Frontal cortex (tissue), 4 donors: ENCODE data around the gene GAPDH. TPM values are rescaled to one million over a fixed set of nuclear protein-coding genes. Genes with fewer than 3 reads are reported as not detected.
"Not testable (repeated sequence)": the region's sequence is repeated elsewhere in the genome, so short reads cannot be mapped to it uniquely, and the experiment has no call there.

Experiments
- DNase-seq, 2 donors: peaks; one replicate each; pipeline ENCODE4 v3.0.0; 2012; ENCODE audit warnings: low spot score in 2 of 2
- FAIRE-seq: peaks from 2 replicates; lab custom pipeline; 2012; peaks lifted over from hg19 to GRCh38; lab: Jason Lieb, UNC
- total RNA-seq: library from RNA; depleted of rRNA; stranded (reverse); fragments of >200 nt; gene quantifications from one replicate; pipeline ENCODE4 v1.2.3, GENCODE V29; 2014
- donor health status: control.
- donor health status: control.
- donor health status: control.

Gene GAPDH
- total RNA-seq, 1 donor from 2014 or later = 1,793 TPM

DNA sequence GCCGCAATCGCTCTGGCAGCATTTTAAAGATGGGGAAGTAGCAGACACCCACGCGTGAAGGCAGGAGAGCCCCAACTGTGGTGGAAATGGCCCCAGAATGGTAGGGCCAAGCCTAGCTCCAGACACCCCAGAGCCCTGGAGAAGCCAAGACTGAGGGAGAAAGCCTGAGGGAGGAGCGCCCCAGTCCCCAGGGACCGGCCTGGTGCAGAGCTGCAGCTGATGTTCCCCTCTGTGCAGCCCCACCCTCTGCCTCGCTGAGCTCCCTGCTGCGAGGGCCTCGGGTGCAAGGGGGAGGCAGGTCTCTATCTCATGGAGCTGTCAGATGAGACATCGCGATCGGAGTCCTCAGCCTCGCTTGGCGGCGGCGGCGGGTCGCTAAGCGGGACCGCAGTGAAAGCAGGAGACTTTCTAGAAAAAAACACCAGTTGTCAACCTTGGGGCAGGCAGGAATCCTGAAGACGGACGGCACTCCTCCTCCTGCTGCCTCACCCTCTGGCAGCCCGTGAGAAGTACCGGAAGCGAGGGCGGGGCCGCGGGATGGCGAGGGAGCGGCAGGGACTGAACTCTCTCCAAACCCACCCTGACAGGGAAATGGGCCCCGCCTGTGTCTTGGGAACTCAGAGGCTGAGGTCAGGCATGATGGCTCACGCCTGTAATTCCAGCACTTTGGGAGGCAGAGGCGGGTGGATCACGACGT, 6.0 kb downstream of the GAPDH start:
- DNase-seq = peak in 1 of 2 donors; percentile 65
- FAIRE-seq = no peak

DNA sequence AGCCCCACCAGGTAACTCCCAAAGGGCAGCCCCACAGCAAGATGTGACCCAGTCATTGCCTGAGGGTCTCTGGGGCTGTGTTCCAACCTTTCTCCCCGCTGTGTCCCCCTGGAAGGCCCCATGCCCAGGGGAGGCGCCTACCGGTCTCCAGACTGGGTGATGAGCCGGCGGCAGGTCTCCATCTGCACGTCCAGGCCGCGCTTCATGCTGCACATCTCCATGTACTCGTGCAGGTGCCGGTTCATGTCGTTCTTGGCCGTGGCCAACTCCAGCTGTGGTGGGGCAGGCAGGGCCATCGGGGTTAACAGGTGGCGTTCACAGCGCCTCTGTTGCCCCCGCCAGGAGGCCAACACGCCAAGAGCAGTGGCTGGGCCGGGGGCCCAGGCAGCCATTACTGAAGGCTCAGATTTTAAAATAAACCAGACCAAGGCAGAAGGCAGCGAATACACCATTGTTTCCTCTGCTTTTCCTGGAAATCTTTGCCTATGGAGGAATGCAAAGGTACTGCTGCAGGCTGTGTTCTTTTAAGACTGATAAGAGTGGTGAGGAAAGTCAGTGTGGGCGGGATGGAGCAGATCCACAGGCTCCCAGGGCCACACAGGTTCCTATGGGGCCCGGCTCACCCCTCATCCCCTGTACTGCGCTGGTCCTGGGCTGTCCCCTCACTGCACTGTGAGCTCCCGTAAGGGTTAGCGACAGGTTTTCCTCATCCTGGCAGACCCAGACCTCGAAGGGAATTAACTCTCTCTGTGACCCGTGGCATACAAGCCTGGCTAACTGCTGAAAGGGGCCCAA, 7.3 kb downstream of the GAPDH start:
- DNase-seq (no peak), FAIRE-seq (no peak)

DNA sequence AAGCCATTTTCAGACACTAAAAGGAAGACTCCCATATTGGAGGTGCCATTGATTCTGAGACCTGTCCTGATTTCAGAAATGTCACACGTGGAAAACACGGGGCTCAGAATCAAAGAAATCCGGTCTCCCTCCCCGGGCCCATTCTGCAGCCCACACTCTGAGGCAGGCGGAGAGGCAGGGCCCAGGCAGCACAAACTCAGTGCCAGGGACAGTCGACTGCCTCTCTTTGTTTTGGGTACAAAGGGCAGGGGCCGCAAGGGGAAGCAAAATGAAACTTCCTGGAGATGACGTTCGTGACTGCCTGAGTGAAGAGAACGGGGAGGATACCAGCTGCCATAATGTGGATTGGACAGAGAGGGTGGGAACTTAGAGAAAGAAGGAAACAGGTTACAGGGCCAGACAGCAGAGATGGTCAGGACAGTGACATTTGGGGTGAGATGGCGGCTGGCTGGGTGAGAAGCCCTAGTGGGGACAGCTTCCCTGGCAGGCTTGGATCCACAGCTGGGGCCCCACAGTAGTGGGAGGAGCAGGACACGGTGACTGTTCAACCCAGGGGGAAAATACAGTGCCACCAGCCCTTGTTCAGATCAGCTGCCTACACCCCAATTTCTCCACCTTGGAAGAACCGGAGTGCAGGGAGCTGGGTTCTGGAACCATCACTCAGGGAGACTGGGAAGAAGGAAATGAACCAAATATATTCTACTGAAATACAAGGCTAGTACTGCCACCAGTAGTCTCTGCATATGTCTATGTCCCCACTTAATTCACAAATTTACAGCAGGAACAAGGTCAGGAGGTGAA, 8.1 kb downstream of the GAPDH start:
- no peak for DNase-seq
- no peak for FAIRE-seq

DNA sequence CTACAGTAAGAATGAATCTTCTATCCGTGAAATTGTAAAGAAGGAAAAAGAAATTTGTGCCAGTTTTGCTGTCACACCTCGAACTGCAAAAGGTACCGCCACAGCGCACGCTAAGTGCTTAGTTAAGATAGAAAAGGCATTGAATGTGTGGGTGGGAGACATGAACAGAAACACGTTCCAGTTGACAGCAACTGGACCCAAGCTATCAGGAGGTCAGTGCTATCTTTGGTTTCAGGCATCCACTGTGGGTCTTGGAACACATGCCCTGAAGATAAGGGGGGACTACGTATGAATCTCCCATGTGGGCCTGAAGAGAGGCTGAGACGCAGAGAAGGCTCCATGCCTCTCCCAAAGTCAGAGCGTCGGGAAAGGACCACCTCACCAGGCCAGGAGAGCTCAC, 11.7 kb downstream of the GAPDH start:
- no peak for DNase-seq
- no peak for FAIRE-seq

DNA sequence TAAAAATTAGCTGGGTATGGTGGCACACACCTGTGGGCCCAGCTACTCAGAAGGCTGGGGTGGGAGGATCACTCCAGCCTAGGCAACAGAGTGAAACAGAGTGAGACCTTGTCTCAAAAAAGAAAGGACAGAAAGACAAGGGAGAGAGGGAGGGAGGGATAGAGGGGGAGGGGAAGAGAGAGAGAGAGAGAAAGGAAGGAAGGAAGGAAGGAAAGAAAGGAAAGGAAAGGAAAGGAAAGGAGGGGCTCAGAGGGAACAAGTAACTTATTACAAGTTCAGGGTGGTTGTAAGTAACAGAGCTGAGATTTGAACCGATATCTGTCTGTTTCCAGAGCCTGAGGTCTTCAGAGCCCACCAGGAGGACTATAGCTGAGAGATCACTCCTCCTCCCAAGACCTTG, 13.2 kb downstream of the GAPDH start:
- FAIRE-seq (no peak), DNase-seq (no peak)

DNA sequence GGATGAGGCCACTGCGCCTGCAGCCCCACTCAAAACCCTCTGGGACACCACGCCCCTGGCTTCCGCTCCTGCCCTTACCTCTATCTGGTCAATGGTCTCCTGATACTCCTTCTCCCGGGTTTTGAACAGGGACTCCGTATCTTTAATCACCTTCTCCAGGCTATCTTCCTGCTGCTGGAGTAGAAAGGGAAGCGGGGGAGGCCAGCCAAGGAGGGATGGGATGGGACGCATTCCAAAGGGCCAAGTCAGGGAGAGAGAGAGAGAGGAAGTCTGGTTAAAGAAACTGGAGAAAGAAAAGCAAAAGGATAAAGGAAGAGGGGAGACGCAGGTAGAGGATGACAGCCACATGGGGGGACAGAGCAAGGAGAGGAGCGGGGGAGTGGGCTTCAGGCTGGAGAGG, 13.7 kb downstream of the GAPDH start:
- no peak for FAIRE-seq
- no peak for DNase-seq

DNA sequence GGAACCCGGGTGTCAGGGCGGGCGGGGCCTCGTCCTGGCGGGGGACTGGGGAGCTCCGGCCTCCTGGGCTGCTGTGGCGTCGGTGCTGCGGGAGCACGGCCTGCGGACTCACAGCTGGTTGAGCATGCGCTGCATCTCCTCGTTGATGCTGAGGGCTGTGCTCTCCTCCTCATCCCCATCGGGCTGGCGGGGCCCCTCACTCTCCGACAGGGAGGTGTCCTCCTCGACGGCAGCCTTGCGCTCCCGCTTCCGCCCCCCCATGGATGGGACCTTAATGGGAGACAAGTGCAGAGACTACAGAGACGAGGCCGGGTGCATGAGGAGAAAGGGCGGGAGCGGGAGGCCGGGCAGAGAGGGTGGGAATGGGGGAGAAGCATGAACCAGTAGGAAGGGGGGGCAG, 14.2 kb downstream of the GAPDH start:
- FAIRE-seq = no peak
- DNase-seq = no peak

DNA sequence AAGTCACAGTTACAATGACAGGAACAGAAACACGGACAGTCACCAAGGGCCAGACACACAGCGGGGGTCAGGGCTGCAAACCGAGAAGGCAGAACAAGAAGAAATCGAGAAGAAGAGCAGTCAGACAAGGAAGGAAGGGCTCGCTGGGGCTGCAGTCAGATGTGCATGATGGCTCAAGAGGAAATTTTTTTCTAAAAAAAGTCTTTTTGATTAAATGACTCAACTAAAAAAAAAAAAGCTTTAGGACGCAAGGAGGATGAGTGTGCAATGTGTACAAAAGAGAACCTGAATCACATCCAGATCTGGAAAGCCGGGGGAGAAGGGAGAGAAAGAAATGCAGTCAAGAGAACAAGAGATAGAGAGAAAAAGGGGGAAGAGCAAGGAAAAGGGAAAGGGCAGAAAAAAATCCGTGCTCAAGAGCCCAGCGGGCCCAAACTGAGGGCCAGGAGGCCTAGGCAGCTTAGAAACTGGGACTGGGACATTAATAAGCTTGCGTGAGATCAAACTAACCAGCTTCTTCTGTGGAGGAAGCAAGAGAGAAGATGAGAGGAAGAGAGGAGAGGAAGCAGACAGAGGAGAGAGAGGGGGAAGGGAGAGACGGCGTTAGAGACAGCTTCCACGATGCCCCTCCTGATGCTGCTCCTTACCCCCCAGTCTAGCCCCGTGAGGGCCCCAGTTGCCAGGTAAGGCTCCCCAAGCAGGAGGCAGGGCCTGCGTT, 14.8 kb downstream of the GAPDH start:
- FAIRE-seq (no peak), DNase-seq (no peak)

DNA sequence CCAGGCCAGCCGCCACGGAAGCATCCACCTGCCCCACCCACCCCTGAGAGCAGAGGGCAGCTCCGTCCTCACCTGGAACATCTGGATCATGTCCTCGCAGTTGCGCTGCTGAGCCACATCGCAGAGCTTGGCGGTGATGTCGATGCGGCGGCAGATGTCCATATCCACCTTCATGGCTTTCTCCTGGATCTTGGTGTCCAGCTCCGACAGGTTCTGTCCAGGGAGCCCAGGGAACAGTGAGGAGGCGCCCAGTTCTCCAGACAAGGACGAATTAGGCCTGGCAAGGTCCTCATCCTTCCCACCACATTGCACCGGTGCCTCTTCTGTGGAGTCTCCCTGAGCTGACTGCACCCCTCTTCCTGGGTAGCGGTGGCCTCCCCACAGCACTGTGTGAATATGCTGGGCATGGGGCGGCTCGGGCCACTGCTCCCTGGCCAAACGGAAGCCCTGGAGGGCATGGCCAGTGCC, 15.4 kb downstream of the GAPDH start:
- FAIRE-seq (no peak), DNase-seq (no peak)

DNA sequence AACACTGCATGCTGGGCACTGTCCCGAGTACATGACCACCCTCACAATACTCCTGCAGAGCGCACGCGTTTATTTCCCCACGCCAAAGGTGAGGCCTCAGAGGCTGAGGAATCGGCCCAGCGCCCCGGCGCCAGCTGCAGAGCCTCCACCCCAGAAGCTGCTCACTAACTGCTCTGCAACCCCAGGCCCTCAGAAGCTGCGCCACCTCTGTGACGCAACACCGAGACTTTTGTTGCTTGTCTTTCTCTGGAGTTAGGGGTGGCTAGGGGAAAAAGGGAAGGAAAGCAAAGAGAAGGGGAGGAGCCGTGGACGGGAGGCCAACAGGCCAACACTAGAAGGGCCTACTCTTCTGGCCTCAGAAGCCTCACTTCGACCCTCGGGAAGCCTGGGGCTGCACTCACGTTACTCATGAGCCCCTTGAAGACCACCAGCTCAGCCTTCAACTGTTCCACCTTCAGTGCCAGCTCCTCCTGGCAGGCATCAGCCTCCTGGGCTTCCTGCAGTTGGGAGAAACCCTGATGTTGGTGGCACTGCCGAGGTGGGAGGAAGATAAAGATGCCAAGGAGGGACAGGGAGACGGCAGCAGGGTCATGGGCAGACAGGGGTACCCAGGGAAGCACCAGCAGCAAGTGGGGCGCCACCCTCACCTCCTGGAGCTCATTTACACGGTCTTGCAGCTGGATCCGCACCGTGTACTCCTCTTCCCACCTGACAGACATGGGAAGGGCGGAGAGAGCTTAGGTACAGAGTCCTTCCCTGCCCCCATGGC, 16.2 kb downstream of the GAPDH start:
- FAIRE-seq (no peak), DNase-seq (no peak)

DNA sequence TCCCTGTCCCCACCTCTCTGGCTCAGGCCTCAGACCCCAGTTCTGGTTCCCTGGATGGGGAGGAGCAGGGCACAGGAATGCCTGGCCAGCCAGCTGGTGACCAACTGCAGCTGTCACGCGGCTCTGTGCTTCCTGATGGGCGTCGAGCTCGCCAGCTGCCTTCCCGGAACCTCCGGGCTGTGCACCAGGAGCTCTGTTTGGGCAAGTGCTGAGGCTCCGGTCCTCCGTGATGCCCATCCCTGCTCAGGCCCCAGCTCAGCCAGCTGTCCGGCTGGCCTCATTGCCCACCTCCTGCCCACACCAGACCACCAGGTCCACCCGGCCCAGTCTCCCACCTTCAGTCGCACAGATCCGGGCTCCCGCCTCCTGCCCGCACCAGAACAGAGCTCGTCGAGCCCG, 16.7 kb downstream of the GAPDH start:
- DNase-seq = peak in 1 of 2 donors; percentile 51
- FAIRE-seq = no peak

DNA sequence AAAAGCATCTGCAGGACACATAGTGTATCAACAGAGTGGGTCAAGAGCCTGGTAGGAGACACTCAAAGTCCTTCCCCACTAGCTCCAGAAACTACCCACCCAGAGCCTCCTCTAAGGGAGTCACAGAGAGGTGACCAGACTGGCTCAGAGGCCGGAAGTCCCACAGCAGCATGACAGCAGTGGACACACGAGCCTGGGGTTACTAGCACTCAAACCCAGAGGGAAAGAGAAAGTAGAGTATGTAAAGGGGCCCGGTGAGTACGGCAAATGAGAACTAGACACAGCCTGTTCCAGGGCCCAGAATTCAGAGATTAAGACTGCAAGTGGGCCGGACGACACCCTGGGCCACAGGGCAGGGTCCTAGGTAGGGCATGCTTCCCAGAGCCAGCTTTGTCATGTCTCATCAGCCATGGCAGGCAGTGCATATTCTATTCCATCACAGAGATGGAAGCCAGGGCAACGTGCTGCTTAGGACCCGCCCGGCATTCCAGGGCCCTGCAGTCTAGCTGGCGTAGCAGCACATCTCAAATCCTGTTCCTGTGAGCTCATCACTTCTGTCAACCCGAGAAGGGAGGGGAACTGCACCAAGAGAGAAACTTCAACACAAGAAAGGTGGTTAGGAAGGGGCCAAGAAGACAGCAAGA, 17.3 kb downstream of the GAPDH start:
- FAIRE-seq = no peak

DNA sequence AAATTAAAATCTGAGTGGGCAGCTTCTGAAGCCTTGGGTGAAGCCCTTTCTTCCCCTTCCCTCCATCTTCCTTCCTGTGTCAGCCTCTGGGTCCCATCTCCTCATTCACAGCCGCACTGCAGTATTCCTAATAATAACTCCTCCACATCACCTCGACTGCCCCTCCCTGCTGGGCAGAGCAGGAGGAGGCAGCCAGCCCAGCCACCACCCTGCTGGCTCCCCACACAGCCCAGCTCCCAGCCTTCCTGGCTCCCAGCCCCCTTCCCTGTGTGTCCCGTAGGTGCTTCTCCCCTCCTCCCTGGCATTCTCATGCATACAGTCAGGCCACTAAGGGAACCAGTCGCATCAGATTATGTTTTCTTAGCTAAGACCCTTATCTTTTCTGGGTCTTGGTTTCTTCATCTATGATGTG, 17.8 kb downstream of the GAPDH start:
- DNase-seq (no peak), FAIRE-seq (no peak)

More for the DNA sequence above, 17.3 kb downstream of the GAPDH start:
- DNase-seq = no peak

DNA sequence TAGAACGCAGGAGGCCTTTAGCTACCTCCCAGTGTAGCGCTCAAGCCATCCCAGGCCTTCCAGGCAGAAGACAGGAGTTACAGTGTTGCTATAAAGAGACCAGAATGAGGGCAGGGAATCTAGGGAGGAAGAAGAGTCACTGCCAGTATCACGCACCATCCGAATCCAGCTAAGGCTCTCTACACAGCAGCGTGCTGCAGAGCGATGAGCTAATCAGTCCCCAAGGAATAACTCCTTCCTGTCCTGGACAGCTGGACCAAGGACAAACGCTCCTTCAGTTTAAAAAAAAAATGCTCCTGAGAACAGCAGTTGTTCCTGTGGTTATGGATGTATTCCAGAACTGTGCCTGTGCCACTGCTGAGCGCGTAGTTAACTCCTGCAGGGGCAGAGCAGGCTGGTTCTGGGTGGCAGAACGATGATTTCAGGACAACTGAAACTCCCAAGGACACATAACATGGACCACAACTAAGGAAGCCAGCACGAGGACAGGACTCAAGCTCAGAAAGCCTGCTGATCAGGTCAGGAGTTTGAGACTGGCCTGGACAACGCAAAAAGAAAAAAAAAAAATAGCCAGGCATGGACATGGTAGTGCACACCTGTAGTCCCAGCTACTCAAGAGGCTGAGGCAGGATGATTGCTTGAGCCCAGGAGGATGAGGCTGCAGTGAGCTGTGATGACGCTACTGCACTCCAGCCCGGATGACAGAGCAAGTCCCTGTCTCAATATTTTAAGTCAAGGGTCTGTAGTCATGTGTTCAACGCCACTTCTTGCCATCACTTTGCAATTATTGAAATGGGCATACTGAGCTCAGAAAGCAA, 18.9 kb downstream of the GAPDH start:
- no peak for DNase-seq
- no peak for FAIRE-seq

DNA sequence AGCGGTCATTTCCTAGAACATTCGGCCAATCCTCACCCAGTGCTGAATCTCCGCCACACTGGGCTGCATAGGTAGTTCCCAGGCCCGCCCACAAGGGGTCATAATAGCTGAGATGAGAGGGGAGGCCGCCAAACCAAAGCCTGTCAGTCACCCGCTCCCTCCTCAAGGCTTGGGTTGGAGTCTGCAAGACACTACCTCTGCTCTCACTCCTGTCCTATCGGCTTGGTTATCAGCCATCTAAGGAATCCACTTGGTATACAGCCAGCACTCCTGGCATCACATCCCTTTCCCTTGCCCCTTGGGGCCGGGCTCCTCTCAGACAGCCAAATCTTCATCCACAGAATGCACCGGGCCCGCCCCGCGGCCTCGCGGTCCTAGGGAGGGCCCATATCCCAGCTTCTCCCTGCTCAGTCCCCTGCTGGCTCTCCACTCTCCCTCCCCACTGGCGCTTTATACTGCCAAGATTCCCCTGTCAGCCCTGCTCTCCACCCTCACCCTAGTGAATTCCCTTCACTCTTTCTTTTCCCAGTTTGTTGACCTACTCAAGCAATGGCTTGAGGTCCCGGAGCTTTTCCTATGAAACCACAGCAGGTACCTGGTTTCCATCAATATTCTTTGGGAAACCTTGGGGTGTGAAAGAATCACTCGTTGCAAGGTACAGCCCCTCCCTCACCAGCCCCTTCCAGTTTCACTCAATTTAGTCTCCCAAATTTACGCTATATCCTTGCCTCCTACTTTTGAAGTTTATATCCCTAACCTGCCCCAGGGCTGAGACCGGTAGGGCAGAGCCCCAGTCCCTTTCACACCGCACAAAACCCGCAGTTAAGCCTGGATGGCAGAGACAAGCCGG, 20.1 kb downstream of the GAPDH start:
- peak in 1 of 2 donors; percentile 60 for DNase-seq
- no peak for FAIRE-seq

DNA sequence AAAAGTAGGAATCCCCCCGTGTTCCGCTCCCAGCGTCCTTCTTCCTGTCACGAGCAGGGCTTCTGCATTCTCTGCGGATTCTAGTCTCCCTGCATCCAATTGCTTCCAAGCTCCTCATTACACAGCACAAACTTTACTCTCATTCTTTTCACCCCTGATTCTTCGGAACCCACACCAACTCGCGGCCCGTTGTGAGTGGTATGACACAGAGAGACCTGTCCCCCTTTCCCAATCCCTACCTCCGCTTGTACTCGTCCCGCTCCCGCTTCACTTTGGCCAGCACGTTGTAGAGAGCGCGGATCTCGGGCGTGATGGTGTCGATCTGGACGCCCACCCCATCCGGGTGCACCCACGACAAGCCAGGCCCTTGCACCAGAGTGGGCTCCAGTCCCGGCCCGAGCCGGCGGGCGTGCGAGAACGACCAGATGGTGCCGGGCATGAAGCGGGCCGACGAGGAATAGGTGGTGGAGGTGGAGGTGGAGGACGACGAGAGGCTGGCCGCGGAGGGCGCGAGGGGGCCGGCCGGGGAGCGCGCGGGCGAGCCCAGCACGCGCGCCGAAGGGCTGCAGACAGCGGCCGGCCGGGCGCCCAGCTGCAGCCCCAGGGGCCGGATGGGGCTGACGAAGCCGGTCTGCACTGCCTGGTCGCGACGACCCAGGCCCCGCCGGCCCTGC, 20.8 kb downstream of the GAPDH start:
- DNase-seq = peak in 1 of 2 donors; percentile 56
- FAIRE-seq = no peak

DNA sequence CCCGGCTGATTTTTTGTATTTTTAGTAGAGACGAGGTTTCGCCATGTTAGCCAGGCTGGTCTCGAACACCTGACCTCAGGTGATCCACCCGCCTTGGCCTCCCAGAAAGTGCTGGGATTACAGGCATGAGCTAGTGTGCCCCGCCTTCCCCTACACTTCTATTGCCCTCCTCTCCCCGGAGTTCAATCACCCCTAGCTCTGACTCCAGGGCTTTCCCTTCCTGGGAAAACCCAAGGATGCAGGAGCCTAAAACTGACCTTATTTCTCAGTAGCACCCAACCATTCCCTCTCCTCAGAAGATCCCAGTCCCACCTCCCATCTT, 22.1 kb downstream of the GAPDH start:
- not testable (repeated sequence) for FAIRE-seq, DNase-seq
